RWPE1 (cell line): Measurements from ENCODE around the gene RBL2.
"Not testable (repeated sequence)": the region's sequence is repeated elsewhere in the genome, so short reads cannot be mapped to it uniquely, and the experiment has no call there.

Source experiments
- CTCF ChIA-PET: fragments of 350-600 bp; sonication (Branson Sonifier 250); formaldehyde crosslinking; extraction: SDS; loops from one replicate; lab custom pipeline; 2021; lab: Yijun Ruan, JAX
- POLR2A ChIA-PET: fragments of 400-600 bp; formaldehyde crosslinking; extraction: SDS; loops from one replicate; lab custom pipeline; 2020; ENCODE audit warnings: antibody characterized with exemption; ENCODE audit not compliant: low non-redundant PET; lab: Yijun Ruan, JAX
- DNase-seq: peaks from one replicate; pipeline ENCODE4 v3.0.0; 2012; ENCODE audit warnings: low spot score
- H3K27ac ChIP-seq: fragments of 450-650 bp; 2 replicates; pipeline ENCODE4 v1.5.1; 2017
- TF ChIP-seq, protein P1 (sequence below): fragments of 450-650 bp; conservative IDR thresholded peaks from 2 replicates; pipeline ENCODE4 v1.5.1; 2017; ENCODE audit warnings: low read depth, mild to moderate bottlenecking

RBL2 gene

DNA sequence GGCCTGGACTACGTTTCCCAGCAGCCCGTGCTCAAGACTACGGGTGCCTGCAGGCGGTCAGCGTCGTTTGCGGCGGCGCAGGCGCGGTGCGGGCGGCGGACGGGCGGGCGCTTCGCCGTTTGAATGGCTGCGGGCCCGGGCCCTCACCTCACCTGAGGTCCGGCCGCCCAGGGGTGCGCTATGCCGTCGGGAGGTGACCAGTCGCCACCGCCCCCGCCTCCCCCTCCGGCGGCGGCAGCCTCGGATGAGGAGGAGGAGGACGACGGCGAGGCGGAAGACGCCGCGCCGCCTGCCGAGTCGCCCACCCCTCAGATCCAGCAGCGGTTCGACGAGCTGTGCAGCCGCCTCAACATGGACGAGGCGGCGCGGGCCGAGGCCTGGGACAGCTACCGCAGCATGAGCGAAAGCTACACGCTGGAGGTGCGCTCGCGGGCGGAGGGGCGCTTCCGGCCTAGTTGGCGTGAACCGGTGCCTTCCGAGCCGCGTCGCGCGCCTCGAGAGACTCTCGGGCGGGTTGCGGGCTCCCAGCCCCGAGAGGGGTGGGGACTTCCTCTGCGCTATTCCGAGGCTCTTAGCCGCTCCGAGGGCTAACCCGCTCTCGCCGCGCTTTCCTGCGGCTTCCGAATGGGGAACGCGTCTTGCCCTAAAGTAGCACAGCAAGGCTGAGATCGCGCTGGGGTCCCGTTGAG is at the start of gene RBL2:
TSS of gene RBL2 (plus strand) at position 95 of the 689 bp plus-strand sequence. CDS start at position 181, 86 bp downstream.
- ChIA-PET POLR2A (interaction anchor here (1.7 kb wide), 1 partner anchor 67 kb away, joined by 5 read pairs; no protein-coding TSS in a partner anchor), CTCF (no interaction called here)
- TF ChIP-seq, protein P1, sequence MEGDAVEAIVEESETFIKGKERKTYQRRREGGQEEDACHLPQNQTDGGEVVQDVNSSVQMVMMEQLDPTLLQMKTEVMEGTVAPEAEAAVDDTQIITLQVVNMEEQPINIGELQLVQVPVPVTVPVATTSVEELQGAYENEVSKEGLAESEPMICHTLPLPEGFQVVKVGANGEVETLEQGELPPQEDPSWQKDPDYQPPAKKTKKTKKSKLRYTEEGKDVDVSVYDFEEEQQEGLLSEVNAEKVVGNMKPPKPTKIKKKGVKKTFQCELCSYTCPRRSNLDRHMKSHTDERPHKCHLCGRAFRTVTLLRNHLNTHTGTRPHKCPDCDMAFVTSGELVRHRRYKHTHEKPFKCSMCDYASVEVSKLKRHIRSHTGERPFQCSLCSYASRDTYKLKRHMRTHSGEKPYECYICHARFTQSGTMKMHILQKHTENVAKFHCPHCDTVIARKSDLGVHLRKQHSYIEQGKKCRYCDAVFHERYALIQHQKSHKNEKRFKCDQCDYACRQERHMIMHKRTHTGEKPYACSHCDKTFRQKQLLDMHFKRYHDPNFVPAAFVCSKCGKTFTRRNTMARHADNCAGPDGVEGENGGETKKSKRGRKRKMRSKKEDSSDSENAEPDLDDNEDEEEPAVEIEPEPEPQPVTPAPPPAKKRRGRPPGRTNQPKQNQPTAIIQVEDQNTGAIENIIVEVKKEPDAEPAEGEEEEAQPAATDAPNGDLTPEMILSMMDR = no peak
- DNase-seq = peak; percentile 79
- H3K27ac ChIP-seq = peak within 1 kb of the TSS; percentile 83

GRCh38 chr16:53384610-53385009 is 49.7 kb upstream of the RBL2 start:
- H3K27ac ChIP-seq, CTCF ChIA-PET, DNase-seq, POLR2A ChIA-PET: not testable (repeated sequence)

- ChIA-PET CTCF (interaction anchor here (0.8 to 1.1 kb wide), 2 partner anchors 12 to 31 kb away, joined by 3 read pairs; no protein-coding TSS in a partner anchor), POLR2A (no interaction called here)
- DNase-seq = no peak
- no peak overlapping the region for H3K27ac ChIP-seq
- TF ChIP-seq, protein P1 = no peak
Observed at GRCh38 chr16:53404959-53405358, 29.3 kb upstream of the RBL2 start.

DNA sequence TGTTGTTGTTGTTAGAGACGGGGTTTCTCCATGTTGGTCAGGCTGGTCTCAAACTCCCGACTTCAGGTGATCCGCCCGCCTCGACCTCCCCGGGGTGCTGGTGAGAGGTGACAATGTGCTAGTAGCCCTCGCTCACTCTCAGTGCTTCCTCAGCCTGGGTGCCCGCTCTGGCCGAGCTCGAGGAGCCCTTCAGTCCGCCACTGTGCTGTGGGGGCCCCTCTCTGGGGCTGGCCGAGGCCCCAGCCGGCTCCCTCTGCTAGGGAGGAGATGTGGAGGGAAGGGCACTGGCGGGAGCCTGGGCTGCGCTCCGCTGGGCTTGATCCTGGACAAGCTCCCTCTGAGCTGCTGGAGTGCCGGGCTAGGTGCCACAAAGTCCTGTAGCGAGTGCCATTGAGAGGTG is 21.7 kb upstream of the RBL2 start:
- TF ChIP-seq, protein P1 = no peak
- POLR2A ChIA-PET = no interaction called here
- CTCF ChIA-PET = interaction anchor here (0.5 kb wide), 1 partner anchor 709 kb away, joined by 3 read pairs; no protein-coding TSS in a partner anchor
- H3K27ac ChIP-seq = no peak overlapping the region
- no peak for DNase-seq

DNA sequence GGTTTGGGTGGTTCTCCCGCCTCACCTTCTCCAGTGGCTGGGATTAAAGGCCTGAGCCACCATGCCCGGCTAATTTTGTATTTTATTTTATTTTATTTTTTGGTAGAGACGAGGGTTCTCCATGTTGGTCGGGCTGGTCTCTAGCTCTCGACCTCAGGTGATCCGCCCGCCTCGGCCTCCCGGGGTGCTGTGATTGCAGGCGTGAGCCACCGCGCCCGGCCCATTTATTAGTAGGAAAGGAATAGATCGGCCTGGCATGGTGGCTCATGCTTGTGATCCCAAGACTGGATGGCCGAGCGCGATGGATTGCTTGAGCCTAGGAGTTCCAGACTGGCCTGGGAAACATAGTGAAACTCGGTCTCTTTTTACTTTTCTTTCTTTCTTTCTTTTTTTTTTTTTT is 20.4 kb upstream of the RBL2 start:
- TF ChIP-seq, protein P1 = no peak
- H3K27ac ChIP-seq = no peak overlapping the region
- CTCF ChIA-PET = no interaction called here
- DNase-seq = no peak
- POLR2A ChIA-PET = no interaction called here

GRCh38 chr16:53414381-53414780 is 19.9 kb upstream of the RBL2 start:
- DNase-seq = no peak
- H3K27ac ChIP-seq = no peak overlapping the region
- ChIA-PET CTCF (no interaction called here), POLR2A (no interaction called here)
- TF ChIP-seq, protein P1 = no peak

GRCh38 chr16:53415504-53415903 is 18.8 kb upstream of the RBL2 start:
- no peak overlapping the region for H3K27ac ChIP-seq
- POLR2A ChIA-PET = no interaction called here
- CTCF ChIA-PET = interaction anchor here (0.6 to 1.0 kb wide), 6 partner anchors 20 to 839 kb away, joined by 3 to 6 read pairs (median 4); no protein-coding TSS in a partner anchor
- TF ChIP-seq, protein P1 = no peak
- DNase-seq = no peak
